ENCODE data around the gene MVB12A.

- TF ChIP-seq, protein P1, sequence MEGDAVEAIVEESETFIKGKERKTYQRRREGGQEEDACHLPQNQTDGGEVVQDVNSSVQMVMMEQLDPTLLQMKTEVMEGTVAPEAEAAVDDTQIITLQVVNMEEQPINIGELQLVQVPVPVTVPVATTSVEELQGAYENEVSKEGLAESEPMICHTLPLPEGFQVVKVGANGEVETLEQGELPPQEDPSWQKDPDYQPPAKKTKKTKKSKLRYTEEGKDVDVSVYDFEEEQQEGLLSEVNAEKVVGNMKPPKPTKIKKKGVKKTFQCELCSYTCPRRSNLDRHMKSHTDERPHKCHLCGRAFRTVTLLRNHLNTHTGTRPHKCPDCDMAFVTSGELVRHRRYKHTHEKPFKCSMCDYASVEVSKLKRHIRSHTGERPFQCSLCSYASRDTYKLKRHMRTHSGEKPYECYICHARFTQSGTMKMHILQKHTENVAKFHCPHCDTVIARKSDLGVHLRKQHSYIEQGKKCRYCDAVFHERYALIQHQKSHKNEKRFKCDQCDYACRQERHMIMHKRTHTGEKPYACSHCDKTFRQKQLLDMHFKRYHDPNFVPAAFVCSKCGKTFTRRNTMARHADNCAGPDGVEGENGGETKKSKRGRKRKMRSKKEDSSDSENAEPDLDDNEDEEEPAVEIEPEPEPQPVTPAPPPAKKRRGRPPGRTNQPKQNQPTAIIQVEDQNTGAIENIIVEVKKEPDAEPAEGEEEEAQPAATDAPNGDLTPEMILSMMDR (IDR thresholded peaks at IDR 0.05): no peak
- no peak for TF ChIP-seq POLR2A (IDR thresholded peaks at IDR 0.05)
- no peak for TF ChIP-seq POLR2AphosphoS5 (IDR thresholded peaks at IDR 0.05)
Measured at GRCh38 chr19:17419154-17419620, 660 bp upstream of the MVB12A start.
